Endothelial cell of umbilical vein (primary cell): Measurements from ENCODE around the gene BSPRY. TPM values are rescaled to one million over a fixed set of nuclear protein-coding genes. Genes with fewer than 3 reads are reported as not detected.

Source experiments
- BruUV-seq: library from RNA; stranded (reverse); fragments of 400-500 nt; replicated peaks from 2 replicates; lab custom pipeline; 2021; lab: Mats Ljungman, UMichigan
- CTCF ChIA-PET: fragments of 300-600, 350-600 bp; sonication (Branson Sonifier 250); formaldehyde crosslinking; loops from one replicate; lab custom pipeline; 2021; ENCODE audit warnings: antibody characterized with exemption, inconsistent platforms; lab: Charles Lee
- POLR2A ChIA-PET: fragments of 300-600, 350-600 bp; sonication (Branson Sonifier 250); formaldehyde crosslinking; loops from one replicate; lab custom pipeline; 2021; ENCODE audit warnings: antibody characterized with exemption, inconsistent platforms; lab: Charles Lee
- DNase-seq: peaks from one replicate; pipeline ENCODE4 v3.0.0-alpha.2; 2011; ENCODE audit warnings: low read depth, low spot score
- FAIRE-seq: peaks from 2 replicates; lab custom pipeline; 2011; peaks lifted over from hg19 to GRCh38; lab: Jason Lieb, UNC
- H2AFZ ChIP-seq: 2 replicates; pipeline ENCODE4 v1.6.0; 2012; ENCODE audit warnings: low read depth, low read length, control low read depth, inconsistent platforms
- H3K27ac ChIP-seq: 2 replicates; pipeline ENCODE4 v1.5.1; 2011; ENCODE audit warnings: low read depth, mild to moderate bottlenecking, control low read depth, low read length, moderate library complexity; ENCODE audit not compliant: insufficient read depth
- H3K27me3 ChIP-seq, 2 experiments: 2 replicates each; pipeline versions ENCODE4 v1.6.0 to v1.6.1; 2011; ENCODE audit warnings: low read length in 2 of 2, mixed read lengths in 1 of 2; ENCODE audit not compliant: control insufficient read depth in 2 of 2, insufficient read depth in 2 of 2
- H3K36me3 ChIP-seq, 2 experiments: 2 replicates in 1 of 2; 3 replicates in 1 of 2; pipeline ENCODE4 v1.5.1; 2011; ENCODE audit warnings: low read length in 2 of 2, mild to moderate bottlenecking in 1 of 2, moderate library complexity in 1 of 2; ENCODE audit not compliant: control insufficient read depth in 2 of 2, insufficient read depth in 2 of 2; ENCODE audit errors: extremely low read depth in 1 of 2
- H3K4me1 ChIP-seq: 3 replicates; pipeline ENCODE4 v1.5.1; 2011; ENCODE audit warnings: mild to moderate bottlenecking, low read length; ENCODE audit not compliant: control insufficient read depth, insufficient read depth; ENCODE audit errors: extremely low read depth
- H3K4me2 ChIP-seq: 2 replicates; pipeline ENCODE4 v1.6.1; 2011; ENCODE audit warnings: low read length, control low read depth, mixed read lengths; ENCODE audit not compliant: insufficient read depth
- H3K4me3 ChIP-seq, 3 experiments: fragments of 200-600 bp in 1 of 3; sonication (generic), shearing (Covaris generic) in 1 of 3; replicated peaks in 1 of 3; 2 replicates each; pipeline ENCODE4 v1.5.1; 2011 to 2016; ENCODE audit warnings: control low read depth in 3 of 3, low read length in 3 of 3, mild to moderate bottlenecking in 2 of 3, inconsistent platforms in 1 of 3, low read depth in 1 of 3, moderate library complexity in 1 of 3; ENCODE audit not compliant: insufficient read depth in 1 of 3
- H3K79me2 ChIP-seq: 2 replicates; pipeline ENCODE4 v1.6.0; 2012; ENCODE audit warnings: low read length, inconsistent platforms; ENCODE audit not compliant: control insufficient read depth, insufficient read depth
- H3K9ac ChIP-seq: replicated peaks from 2 replicates; pipeline ENCODE3; 2011; ENCODE audit warnings: low read length, control low read depth; ENCODE audit not compliant: insufficient read depth; ENCODE audit errors: extremely low read depth
- H3K9me1 ChIP-seq: replicated peaks from 3 replicates; pipeline ENCODE4 v1.6.0; 2011; ENCODE audit warnings: mild to moderate bottlenecking, low read length; ENCODE audit not compliant: control insufficient read depth, insufficient read depth; ENCODE audit errors: extremely low read depth
- H3K9me3 ChIP-seq: replicated peaks from 2 replicates; pipeline ENCODE4 v1.5.1; 2012; ENCODE audit warnings: low read length, inconsistent platforms; ENCODE audit not compliant: control insufficient read depth, insufficient read depth
- H4K20me1 ChIP-seq: replicated peaks from 2 replicates; pipeline ENCODE3; 2011; ENCODE audit warnings: mild to moderate bottlenecking, low read length; ENCODE audit not compliant: control insufficient read depth, insufficient read depth; ENCODE audit errors: extremely low read depth
- CTCF ChIP-seq, 2 donors: IDR thresholded peaks; 1 replicate in 1 of 2; 2 replicates in 1 of 2; pipeline ENCODE4 v1.5.1; 2011; ENCODE audit warnings: low read length in 2 of 2, mild to moderate bottlenecking in 2 of 2, moderate library complexity in 2 of 2, control low read depth in 1 of 2, inconsistent platforms in 1 of 2, low read depth in 1 of 2; ENCODE audit not compliant: insufficient read depth in 1 of 2; ENCODE audit errors: extremely low read depth in 1 of 2
- EZH2 ChIP-seq: IDR thresholded peaks from 2 replicates; pipeline ENCODE4 v1.6.1; 2012; ENCODE audit warnings: borderline replicate concordance, low read depth, mild to moderate bottlenecking, moderate library complexity, low read length, inconsistent platforms; ENCODE audit not compliant: severe bottlenecking
- FOS ChIP-seq: IDR thresholded peaks from 2 replicates; pipeline ENCODE4 v1.6.1; 2011; ENCODE audit warnings: mild to moderate bottlenecking, low read length, moderate library complexity, borderline replicate concordance; ENCODE audit not compliant: insufficient read depth
- GATA2 ChIP-seq: IDR thresholded peaks from 2 replicates; pipeline ENCODE4 v1.7.0; 2011; ENCODE audit warnings: low read depth, mild to moderate bottlenecking, moderate library complexity, mixed read lengths, low read length; ENCODE audit not compliant: insufficient read length, insufficient read depth
- JUN ChIP-seq: IDR thresholded peaks from 2 replicates; pipeline ENCODE4 v1.6.1; 2011; ENCODE audit warnings: borderline replicate concordance, low read depth; ENCODE audit not compliant: insufficient read length, insufficient read depth
- MYC ChIP-seq: IDR thresholded peaks from one replicate; pipeline ENCODE4 v1.6.1; 2011; ENCODE audit warnings: mild to moderate bottlenecking, low read depth, low read length
- POLR2AphosphoS5 ChIP-seq: IDR thresholded peaks from 2 replicates; pipeline ENCODE4 v1.6.1; 2012; ENCODE audit warnings: low read depth, mild to moderate bottlenecking, control low read depth, low read length, moderate library complexity; ENCODE audit not compliant: insufficient read depth
- dilution Hi-C: fragments of 300-500 bp; cut with MboI; formaldehyde crosslinking; loops from one replicate; pipeline ENCODE4 v1.15.0; 2019; ENCODE audit warnings: low sequenced_read_pairs; ENCODE audit not compliant: extremely low pct_ligation_motif_present
- intact Hi-C: fragments of 100-400 bp; cut with micrococcal nuclease; formaldehyde crosslinking; loops from one replicate; pipeline ENCODE4 v1.10.0; 2022
- polyA plus RNA-seq, 4 experiments: library from polyadenylated mRNA; depleted of rRNA in 3 of 4; stranded (reverse) in 3 of 4; unstranded in 1 of 4; fragments of >200 nt; gene quantifications; 2 replicates each; pipeline versions ENCODE4 v1.2.1 to v1.2.3, GENCODE V29; 2011 to 2012; ENCODE audit warnings: missing spikeins in 1 of 4
- total RNA-seq: library from RNA; stranded (reverse); gene quantifications from 2 replicates; pipeline ENCODE4 v1.2.3, GENCODE V29; 2021

BSPRY gene
- total and polyA plus RNA-seq, 2 donors (not counting 3 experiments of a cell fraction or from before 2014, with no cell fraction given), result not detected

DNA sequence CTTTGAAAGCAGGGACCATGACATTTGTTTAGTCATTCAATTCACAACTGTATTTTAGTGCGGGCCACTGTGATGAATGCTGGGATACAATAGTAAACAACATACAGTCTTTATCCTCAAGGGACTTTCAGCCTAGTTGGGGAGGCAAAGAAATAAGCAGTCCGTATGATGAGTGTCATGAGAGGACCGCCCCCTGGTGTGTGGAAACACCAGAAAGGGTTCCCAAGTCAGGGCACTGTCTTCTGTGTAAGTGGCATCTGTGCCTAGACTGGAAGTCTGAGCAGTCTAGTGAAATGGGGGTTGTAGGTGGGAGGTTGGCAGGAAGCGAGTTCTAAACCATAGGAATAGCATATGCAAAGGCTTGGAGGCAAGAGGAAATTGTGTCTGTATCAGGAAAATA lies 68.0 kb downstream of the BSPRY start:
- Histone ChIP-seq H3K36me3 (no peaks in the 10 kb centered on the region), H3K4me1 (no peaks in the 10 kb centered on the region), H2AFZ (no peak overlapping the region), H3K4me2 (no peak overlapping the region), H3K9me1 (no peaks in the 10 kb centered on the region), H3K9me3 (no peaks in the 10 kb centered on the region), H4K20me1 (no peaks in the 10 kb centered on the region), H3K27ac (no peak overlapping the region), H3K9ac (no peak overlapping the region), H3K79me2 (no peaks in the 10 kb centered on the region), H3K4me3 (no peak overlapping the region), H3K27me3 (no peaks in the 10 kb centered on the region)
- TF ChIP-seq MYC (no peak), JUN (no peak), POLR2AphosphoS5 (no peak), GATA2 (no peak), EZH2 (no peak), FOS (no peak), CTCF (IDR thresholded peaks at IDR 0.05; ENCODE audit: extremely low read depth in 1 of 2, insufficient read depth in 1 of 2, low read depth in 1 of 2, low read length in 2 of 2) (no peak)
- intact Hi-C loops, result no loop called here
- dilution Hi-C loops, result no loop called here
- no TSS peak for BruUV-seq
- FAIRE-seq (no peak), DNase-seq (no peak)
- CTCF ChIA-PET, result no interaction called here
- POLR2A ChIA-PET, result no interaction called here

Other genes starting within 250 kb of the BSPRY start
- gene SLC31A2, start 198.5 kb upstream of the BSPRY start, total RNA-seq, result 3.7 and 4.0 TPM in 2 replicates
- gene SLC31A2, start 198.5 kb upstream of the BSPRY start, polyA plus RNA-seq, result 9.8 and 11.4 TPM in 2 replicates
- 24.6 and 26.8 TPM in 2 replicates for gene FKBP15, start 128.3 kb upstream of the BSPRY start, total RNA-seq
- 16.8 and 24.7 TPM in 2 replicates for gene FKBP15, start 128.3 kb upstream of the BSPRY start, polyA plus RNA-seq
- gene SLC31A1, start 128.0 kb upstream of the BSPRY start, total RNA-seq, result 20.8 and 22.7 TPM in 2 replicates
- gene SLC31A1, start 128.0 kb upstream of the BSPRY start, polyA plus RNA-seq, result 11.3 and 13.5 TPM in 2 replicates
- 36.9 and 37.5 TPM in 2 replicates for gene CDC26, start 74.0 kb upstream of the BSPRY start, total RNA-seq
- gene CDC26, start 74.0 kb upstream of the BSPRY start, polyA plus RNA-seq, result 17.6 and 25.7 TPM in 2 replicates
- 24.2 and 25.8 TPM in 2 replicates for gene PRPF4, start 73.9 kb upstream of the BSPRY start, total RNA-seq
- 10.0 and 12.9 TPM in 2 replicates for gene PRPF4, start 73.9 kb upstream of the BSPRY start, polyA plus RNA-seq
- not detected in 2 replicates for gene RNF183, start 46.2 kb upstream of the BSPRY start, total RNA-seq
- not detected in 2 replicates for gene RNF183, start 46.2 kb upstream of the BSPRY start, polyA plus RNA-seq
- 0.62 and 1.00 TPM in 2 replicates for gene WDR31, start 9.3 kb upstream of the BSPRY start, total RNA-seq
- gene WDR31, start 9.3 kb upstream of the BSPRY start, polyA plus RNA-seq, result 0.22 and 0.25 TPM in 2 replicates
- 7.6 and 8.0 TPM in 2 replicates for gene HDHD3, start 27.4 kb downstream of the BSPRY start, total RNA-seq
- gene HDHD3, start 27.4 kb downstream of the BSPRY start, polyA plus RNA-seq, result 14.1 and 15.5 TPM in 2 replicates
- gene ALAD, start 51.7 kb downstream of the BSPRY start, total RNA-seq, result 29.5 TPM in 2 replicates
- gene ALAD, start 51.7 kb downstream of the BSPRY start, polyA plus RNA-seq, result 11.8 and 12.8 TPM in 2 replicates
- gene POLE3, start 61.1 kb downstream of the BSPRY start, total RNA-seq, result 53.8 and 54.3 TPM in 2 replicates
- 61.5 and 68.6 TPM in 2 replicates for gene POLE3, start 61.1 kb downstream of the BSPRY start, polyA plus RNA-seq
- 0.66 and 0.88 TPM in 2 replicates for gene C9orf43, start 61.2 kb downstream of the BSPRY start, total RNA-seq
- gene C9orf43, start 61.2 kb downstream of the BSPRY start, polyA plus RNA-seq, result 0.08 and 0.25 TPM in 2 replicates
- gene RGS3, start 114.2 kb downstream of the BSPRY start, total RNA-seq, result 407 and 416 TPM in 2 replicates
- gene RGS3, start 114.2 kb downstream of the BSPRY start, polyA plus RNA-seq, result 356 and 385 TPM in 2 replicates